IPS-11a (cell line): Measurements from ENCODE around the gene MCC.
"Not testable (repeated sequence)": the region's sequence is repeated elsewhere in the genome, so short reads cannot be mapped to it uniquely, and the experiment has no call there.

ENCODE experiments used
- H3K4me3 ChIP-seq: one replicate; pipeline ENCODE4 v1.5.1; 2013; ENCODE audit warnings: low read depth, low read length, control low read depth

MCC gene

DNA sequence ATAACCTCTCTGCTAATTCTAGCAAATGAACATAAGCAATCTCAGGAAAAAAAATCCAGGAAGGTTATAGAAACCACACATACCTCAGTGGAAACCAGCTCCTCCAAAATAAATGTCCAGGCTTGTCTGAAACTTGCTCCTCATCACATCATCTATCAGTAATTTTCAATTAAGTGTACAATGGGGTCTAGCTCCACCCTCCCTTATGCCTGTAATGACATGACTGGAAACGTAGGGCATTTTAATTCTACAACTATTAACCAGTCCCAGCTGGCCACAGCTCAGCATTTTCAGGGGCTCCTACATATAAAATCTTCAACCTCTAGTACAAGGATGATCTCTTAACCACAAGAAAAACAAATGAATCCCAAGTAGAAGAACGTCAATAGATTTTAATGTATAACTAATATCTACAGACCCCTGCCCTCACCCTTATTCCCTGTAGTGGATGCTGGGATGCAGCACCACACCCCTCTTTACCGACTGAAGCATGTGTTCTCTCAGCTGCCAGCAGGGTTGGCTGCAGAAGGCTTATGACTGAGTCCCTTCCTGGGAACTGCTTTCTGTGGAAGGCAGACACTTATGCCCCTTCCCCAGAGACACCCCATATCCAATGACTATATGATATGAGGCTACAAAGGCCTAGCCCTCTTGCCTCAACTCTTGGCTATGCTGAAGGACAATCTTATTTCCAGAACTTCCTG, 60.2 kb downstream of the MCC start:
- no peak overlapping the region for H3K4me3 ChIP-seq

DNA sequence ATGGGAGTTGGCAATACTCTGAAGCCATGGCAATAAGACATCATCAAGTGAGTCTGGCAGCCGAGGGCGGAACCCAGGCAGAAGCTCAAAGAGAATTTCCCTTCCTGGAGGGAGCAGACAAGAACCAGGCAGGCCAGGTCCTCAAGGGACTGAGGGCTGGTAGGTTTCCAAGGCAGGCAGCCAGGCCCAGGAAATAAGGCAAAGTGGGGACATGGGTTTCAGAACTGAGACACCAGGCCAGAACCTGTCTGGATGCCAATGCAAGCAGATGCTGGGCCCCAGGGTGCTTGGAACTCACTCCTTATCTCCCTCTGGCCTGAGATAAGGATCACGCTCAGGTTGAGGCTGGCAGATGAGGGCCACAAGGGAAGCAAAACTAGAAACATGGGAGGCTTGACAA, 62.3 kb downstream of the MCC start:
- no peak overlapping the region for H3K4me3 ChIP-seq

DNA sequence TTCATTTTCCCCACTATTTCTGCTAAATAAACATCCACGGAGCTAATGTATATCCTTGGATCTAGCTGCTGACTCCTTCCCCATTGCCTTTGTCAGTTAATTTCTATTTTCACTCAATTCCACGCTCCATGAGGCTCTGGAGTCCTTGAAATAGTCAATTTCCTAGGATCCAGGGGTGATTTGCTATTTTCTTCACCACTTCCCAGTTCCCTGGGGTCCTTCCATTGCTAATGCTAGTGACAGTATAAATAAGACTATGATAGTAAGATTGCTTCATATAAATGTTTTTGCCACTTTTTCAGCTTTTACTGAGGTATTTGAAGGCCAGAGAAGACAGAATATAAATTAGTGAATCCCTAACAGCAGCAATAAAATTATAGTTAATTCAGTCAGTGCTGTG, 66.6 kb downstream of the MCC start:
- H3K4me3 ChIP-seq, result no peak overlapping the region

DNA sequence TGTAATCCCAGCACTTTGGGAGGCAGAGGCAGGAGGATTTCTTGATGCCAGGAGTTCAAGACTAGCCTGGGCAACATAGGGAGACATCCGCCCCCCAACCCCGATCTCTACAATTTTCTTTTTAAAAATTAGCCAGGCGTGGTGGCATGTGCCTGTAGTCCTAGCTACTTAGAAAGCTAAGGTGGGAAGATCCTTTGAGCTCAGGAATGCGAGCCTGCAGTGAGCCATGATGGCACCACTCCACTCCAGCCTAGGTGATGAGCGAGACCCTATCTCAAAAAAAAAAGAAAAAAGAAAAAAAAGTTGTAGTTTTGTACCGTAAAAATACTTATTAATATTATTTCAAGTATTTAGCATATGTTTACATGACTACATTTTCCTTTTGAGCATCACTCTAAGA, 82.7 kb downstream of the MCC start:
- H3K4me3 ChIP-seq, result no peak overlapping the region

DNA sequence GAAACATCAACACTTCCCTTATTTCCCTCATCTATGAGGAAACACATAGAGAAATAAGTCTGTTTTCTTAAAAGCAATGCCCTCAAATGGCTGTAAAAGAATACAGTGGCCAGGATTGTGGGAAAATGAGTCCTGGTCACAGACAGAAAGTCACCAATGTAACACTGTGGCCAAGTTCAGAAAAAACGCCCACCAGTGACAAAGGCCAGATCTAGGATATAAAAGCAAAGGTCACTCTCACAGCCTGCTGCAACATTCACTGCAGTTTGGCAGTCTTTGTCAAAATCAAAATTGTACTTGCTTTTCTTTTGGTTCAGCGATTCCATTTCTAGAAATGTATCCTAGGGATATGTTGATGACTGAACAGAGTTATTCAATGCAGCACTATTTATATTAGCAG, 84.0 kb downstream of the MCC start:
- no peak overlapping the region for H3K4me3 ChIP-seq

DNA sequence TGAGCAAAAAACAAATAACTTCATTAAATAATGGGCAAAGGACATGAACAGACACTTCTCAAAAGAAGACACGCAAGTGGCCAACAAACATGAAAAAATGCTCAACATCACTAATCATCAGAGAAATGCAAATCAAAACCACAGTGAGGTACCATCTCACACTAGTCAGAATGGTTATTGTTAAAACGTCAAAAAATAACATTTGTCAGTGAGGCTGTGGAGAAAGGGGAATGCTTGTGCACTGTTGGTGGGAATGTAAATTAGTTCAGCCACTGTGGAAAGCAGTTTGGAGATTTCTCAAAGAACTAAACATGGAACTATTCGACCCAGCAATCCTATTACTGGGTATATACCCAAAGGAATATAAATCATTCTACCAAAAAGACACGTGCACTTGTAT, 90.3 kb downstream of the MCC start:
- H3K4me3 ChIP-seq, result not testable (repeated sequence)

DNA sequence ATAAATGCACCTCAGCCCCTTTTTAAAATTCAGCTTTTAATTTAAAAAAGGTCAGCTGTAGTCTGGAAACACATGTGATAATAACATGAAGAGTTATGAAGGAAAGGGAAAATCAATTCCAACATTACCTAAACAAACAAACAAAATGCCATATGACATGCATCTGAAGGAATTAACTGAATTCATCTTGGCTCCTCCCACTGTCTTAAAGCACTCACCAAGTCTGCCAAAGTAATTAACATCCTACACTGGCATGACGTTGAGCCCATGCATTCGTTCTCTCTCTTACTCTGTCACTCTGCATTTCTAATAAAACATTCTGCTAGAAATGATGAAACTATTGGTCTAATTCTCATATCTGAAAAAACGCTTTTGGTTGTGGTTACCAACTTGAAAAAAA, 91.2 kb downstream of the MCC start:
- no peak overlapping the region for H3K4me3 ChIP-seq

DNA sequence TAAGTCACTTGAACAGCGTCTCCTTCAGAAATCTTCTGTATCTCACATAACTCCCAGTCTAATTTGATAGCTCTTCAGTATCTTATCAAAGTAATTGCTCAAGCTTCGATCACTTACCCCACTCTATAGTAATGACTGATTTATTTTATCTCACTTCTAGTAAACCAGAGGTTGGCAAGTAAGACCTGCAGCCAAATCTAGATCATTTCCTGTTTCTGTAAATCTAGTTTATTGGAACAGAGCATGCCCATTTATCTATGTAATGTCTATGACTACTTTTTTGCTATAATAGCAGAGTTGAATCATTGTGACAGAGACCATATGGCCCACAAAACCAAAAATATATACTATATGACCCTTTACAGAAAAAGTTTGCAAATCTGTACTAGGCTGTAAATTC, 93.6 kb downstream of the MCC start:
- no peak overlapping the region for H3K4me3 ChIP-seq

DNA sequence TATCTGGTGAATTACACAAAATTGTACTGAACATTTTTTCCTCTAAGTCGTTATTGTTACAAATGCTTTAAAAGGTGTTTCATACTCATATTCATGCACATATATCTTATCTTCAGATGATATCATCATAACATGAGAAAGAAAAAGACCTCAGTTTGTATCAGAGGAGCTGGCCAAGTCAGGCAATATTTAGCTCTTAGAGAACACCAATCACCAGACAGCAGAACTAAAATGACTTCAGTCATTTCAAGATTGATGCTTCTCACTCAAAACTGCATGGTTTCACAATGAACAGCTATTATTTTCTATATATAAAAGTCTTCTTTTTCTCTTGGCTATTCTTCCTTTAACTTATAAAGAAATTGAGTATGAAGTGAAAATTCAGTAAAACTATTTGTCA, 98.0 kb downstream of the MCC start:
- H3K4me3 ChIP-seq, result no peak overlapping the region

DNA sequence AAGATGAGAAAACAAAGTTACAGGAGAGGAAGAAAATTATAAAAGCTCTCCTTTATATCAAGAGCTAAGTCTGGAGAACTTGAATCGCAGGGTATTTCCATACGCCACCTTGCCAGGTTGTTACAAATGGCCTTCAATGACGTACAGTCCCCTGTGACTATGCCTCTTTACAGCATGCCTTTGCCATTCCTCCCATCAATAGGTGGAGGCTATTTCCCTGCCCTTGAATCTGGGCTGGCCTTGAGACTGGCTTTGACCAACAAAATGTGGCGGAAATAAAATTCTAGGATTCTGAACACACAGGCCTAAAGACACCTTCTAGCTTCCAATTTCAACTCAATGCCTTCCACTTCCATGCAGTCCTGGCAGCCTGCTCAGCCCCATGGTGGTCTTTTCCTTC, 99.1 kb downstream of the MCC start:
- H3K4me3 ChIP-seq, result no peak overlapping the region

DNA sequence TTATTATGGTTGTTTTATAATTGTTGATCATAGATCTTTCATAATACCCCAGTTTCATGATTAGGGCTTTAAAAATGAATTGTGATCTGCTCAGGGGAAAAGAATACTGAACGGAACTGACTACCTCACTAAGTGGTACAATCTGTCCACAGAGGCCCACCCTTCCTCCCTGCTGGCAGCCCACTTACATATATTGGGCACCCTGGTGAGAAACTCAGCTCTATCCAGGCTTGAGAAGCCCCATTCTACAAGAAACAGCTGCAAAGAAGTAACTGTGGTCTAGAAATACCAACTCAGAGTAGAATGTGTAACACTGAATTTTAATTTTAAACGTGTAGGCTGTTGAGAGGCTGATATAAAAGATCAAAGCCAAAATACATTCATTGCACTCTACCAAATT, 100.4 kb downstream of the MCC start:
- H3K4me3 ChIP-seq, result no peak overlapping the region

DNA sequence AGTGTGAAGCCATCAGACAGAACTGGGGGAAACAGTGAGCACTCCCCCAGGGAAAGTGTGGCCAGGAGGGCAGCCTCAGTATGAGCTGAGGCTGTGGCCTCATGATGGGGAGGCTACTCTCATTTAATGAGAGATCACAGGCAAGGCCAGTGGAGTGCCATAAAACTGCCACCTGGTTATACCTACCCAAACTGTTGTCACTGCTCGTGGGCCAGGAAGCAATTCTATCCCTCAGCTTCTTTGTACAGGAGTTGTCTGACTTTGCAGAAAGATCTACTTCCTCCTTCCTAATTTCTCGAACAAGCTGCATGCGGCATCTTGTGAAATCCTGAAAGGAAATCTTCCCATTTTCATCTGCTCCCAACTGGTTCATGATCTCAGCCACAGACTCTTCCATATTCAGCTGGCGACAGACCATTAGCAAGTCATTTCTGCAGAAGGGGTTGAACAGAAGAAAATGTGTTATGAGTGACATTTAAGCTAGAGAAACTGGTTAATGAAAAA, 103.4 kb downstream of the MCC start:
- H3K4me3 ChIP-seq, result no peak overlapping the region

DNA sequence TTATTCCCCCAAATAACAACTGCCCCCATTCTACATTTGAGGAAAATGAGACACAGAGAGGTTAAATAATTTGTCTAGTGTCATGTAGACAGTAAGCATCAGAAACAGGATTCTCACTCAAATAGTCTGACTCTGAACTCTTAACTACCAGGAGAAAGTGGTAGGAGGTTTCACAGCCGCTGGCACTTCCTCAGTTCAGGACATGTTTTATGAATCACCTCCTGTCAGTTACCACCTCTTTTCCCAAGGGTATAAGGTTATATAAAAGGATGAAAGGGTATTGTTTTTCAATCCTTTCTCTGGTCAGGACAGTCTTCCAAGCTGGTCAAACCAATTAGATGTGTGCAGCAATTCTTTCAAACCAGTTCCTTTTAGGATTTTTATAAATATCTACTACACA, 105.5 kb downstream of the MCC start:
- no peak overlapping the region for H3K4me3 ChIP-seq

DNA sequence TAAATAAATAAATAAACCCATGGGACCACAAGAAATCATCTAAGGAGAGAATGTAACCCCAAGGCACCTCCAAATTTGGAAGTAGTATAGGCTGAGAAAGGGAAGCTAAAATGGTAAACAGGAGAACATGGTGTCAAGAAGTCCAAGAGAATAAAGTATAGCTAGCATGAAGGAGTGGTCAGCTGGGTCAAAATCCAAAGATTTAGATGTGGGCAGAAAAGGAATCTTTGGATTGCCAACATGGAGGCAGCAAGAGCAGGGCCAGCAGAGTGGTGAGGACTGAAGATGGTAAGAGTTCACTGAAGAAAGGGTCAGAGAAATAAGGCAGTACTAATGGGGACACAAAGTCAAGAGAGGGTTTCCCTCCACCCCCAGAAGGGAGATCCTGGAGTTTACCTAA, 106.5 kb downstream of the MCC start:
- H3K4me3 ChIP-seq, result no peak overlapping the region

DNA sequence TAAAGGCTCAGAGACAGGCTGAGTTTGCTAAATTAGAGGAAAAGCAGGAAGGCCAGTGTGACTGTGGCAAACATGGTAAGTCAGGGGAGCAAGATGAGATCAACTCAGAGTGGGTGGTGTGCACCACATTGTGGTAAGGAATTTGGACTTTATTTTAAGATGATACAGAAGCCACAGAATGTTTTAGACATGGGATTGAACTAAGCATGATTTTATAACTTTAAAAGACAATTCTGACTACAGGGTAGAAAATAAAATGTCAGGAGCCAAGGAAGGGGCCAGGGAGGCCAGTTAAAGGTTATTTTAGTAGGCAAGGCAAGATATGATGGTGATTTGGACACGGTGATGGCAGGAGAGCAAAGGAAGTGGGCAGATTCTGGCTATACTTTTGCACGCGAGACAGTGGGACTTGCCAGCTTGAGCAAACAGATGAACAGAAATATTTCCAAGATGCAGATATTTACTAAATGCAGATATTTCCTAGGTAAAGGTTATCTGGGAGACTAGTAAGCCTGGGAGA, 107.4 kb downstream of the MCC start:
- H3K4me3 ChIP-seq, result no peak overlapping the region

DNA sequence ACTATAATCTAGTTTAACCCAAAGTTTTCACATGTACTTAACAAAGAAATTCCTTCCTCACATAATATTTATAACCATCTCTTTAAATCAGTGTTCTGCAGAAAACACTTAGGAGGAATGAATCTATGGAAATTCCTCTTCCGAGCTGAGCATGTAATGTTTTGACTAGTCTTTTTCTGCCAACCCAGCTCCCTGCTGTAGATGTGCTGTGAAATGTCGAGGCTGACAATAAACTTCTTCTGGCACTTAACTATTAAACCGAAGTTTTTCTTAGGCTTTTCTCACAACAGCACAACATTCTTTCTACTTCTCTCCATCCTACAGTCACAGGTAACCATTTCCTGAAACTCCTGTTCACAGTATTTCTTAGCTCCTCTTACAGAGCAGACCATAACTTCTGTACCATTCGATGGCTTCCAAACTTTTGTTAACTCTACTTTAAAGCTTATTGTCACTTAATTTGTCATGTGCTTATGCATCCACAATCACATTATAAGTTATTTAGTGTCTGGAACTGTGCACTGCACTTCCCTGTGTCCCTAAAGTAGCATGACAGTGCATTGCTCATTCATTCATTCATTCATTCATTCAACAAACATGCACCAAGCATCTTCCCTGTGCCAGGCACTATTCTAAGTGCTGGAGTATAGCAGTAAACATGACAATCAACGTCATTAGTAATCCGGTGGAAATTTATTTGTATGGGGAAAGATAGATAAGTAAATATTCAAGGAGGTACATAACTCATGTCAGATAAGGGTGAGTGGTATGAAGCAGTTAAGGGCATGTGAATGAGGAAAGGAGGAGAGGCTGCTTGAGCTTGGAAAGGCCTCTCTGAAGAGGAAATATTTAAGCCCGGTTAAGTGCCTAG, 108.1 kb downstream of the MCC start:
- no peak overlapping the region for H3K4me3 ChIP-seq

DNA sequence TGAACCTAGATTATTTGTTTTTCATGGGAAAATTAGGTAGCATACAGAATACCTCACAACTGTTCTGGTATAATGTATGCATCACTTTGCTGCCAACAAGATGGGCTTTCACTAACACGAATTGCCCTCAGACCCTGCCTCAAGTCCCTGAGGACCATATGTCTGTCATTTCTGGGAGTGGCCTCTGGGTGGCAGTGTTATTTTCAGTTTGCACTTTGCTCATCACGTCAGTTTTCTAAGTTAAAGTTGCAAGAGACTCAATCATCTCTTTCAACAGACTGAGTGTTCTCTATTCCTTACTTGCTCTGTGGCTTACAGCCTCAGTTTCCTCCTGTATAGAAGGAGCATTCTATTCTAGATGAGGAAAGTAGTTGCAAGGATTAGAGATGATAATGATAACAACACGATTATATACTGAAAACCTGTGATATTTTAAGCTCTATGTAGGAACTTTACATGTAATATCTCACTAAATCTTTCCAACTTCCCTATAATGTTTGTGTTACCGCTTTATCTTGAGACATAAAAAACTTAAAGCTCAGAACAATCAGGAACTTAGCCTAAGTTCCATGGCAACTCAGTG, 109.2 kb downstream of the MCC start:
- no peak overlapping the region for H3K4me3 ChIP-seq

DNA sequence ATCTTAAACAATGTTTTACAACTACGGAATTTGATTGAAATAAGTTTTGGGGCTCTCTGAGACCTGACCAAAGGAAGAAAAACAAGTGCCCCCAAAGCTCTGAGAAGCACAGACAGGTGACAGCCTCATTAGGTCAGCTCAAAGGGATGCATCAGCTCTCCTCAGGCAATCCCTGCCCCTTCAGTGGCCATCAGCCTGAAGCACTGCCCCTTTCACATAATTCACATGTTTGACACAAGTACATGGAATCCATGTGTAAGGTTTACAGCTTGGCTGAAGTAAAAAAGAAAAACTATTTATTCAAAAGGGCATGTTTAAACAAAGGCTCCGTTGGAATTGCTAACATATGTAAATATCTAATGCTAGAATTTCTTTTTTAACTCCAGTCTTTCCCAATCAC, 109.7 kb downstream of the MCC start:
- no peak overlapping the region for H3K4me3 ChIP-seq

DNA sequence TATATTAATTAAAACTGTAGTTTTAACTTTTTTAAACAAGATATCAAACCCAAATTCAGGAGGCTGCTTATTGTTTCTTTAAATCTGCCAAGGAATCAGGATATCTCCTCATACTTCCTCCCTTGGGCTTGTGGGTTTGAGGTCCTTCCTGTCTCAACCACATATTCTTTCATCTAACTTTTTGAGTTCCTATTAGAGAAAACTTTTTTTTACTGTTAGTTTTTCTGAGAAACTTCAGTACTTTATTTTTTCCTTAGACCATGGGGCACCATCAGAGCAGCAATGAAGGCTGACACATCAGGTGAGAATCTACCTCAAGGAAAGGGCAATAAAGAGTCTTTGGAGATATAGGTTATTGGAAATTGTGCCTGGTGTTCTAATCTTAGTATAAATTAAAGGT, 110.2 kb downstream of the MCC start:
- H3K4me3 ChIP-seq, result no peak overlapping the region

DNA sequence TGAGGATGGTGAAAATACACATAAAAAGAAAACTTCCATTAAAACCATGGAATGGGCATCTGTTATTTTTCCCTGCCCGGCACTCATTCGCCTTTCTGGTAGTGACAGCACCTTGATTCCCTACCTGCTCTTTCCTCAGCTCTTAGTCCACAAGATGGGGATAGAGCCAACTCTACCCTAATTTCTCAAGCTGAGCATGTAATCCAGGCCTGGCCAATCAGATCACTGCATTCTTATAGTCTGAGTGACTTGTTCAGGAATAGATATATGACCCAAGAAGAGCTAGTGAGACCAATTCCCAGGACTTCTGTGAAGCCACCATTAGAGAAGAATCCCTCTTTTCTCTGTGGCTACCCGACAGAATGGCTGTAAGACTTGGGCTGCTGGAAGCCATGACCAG, 111.6 kb downstream of the MCC start:
- no peak overlapping the region for H3K4me3 ChIP-seq

DNA sequence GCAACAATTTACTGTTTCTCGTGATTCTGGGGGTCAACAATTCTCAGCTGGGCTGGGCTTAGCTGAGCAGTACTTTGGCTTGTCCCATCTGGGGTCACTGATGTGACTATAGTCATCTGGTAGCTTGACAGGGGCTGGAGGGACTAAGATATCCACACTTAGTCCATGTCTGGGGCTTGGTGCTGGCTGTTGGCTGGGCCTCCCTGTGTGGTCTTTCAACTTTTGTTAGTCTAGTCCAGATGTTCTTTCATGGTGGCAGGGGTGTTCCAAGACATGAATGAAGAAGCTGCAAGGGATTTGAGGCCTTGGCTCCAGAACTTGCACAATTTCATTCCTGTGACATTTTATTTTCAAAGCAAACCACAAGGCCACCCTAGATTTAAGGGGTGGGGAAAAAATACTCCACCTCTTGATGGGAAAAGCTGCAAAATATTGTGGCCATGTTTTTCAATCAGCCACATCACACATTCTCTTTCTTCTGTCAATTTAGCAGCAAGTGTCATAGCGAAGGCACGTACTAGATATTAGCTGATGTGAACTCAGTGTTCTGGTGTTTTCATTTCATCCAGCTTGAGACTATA, 112.7 kb downstream of the MCC start:
- H3K4me3 ChIP-seq, result no peak overlapping the region
